Astrocyte of the cerebellum (primary cell): ENCODE data around the gene RAB7A.
"Not testable (repeated sequence)": the region's sequence is repeated elsewhere in the genome, so short reads cannot be mapped to it uniquely, and the experiment has no call there.

Source experiments
- DNase-seq: peaks from one replicate; pipeline ENCODE4 v3.0.0-alpha.2; 2011; ENCODE audit warnings: low read depth
- H3K4me3 ChIP-seq: 2 replicates; pipeline ENCODE4 v1.5.1; 2011; ENCODE audit warnings: mild to moderate bottlenecking, low read depth, low read length, moderate library complexity
- CTCF ChIP-seq: IDR thresholded peaks from 2 replicates; pipeline ENCODE4 v1.5.1; 2012; ENCODE audit warnings: low read length, low read depth, moderate library complexity, mild to moderate bottlenecking; ENCODE audit errors: missing control alignments
- in situ Hi-C: cut with HindIII; loops from 2 replicates; pipeline ENCODE4 v1.10.0; 2017; ENCODE audit warnings: low sequenced_read_pairs

Gene RAB7A

GRCh38 chr3:128763967-128764366 lies 38.0 kb downstream of the RAB7A start:
- in situ Hi-C loops, result no loop called here
- TF ChIP-seq CTCF, result no peak
- H3K4me3 ChIP-seq, result no peak overlapping the region
- DNase-seq, result no peak

- in situ Hi-C loops, result no loop called here
- DNase-seq, result no peak
- no peak for TF ChIP-seq CTCF
- H3K4me3 ChIP-seq, result no peak overlapping the region
These were observed 38.9 kb downstream of the RAB7A start for GRCh38 chr3:128764863-128765262.

GRCh38 chr3:128767094-128767750 lies 41.2 kb downstream of the RAB7A start:
- no peak overlapping the region for H3K4me3 ChIP-seq
- in situ Hi-C loops, result no loop called here
- no peak for TF ChIP-seq CTCF
- DNase-seq, result no peak

- TF ChIP-seq CTCF, result no peak
- in situ Hi-C loops, result no loop called here
- H3K4me3 ChIP-seq, result no peak overlapping the region
- DNase-seq, result no peak
These were observed 42.5 kb downstream of the RAB7A start for GRCh38 chr3:128768471-128768870.

- no peak for DNase-seq
- H3K4me3 ChIP-seq, result no peak overlapping the region
- in situ Hi-C loops, result loop anchor here (5.0 kb wide), 1 partner anchor 52 kb away; no protein-coding TSS in a partner anchor
- no peak for TF ChIP-seq CTCF
These were observed 44.4 kb downstream of the RAB7A start for GRCh38 chr3:128770387-128770786.

GRCh38 chr3:128773189-128773588 lies 47.2 kb downstream of the RAB7A start:
- DNase-seq, H3K4me3 ChIP-seq: not testable (repeated sequence)
- in situ Hi-C loops, result loop anchor here (5.0 kb wide), 1 partner anchor 49 kb away; no protein-coding TSS in a partner anchor

GRCh38 chr3:128773592-128773991 lies 47.6 kb downstream of the RAB7A start:
- not testable (repeated sequence) for H3K4me3 ChIP-seq, DNase-seq
- in situ Hi-C loops, result loop anchor here (5.0 kb wide), 1 partner anchor 49 kb away; no protein-coding TSS in a partner anchor
